DMS114 treated with DMSO at 0.1 percent for 48 hours (cell line): ENCODE results near the gene UBE2H.
"Not testable (repeated sequence)": the region's sequence is repeated elsewhere in the genome, so short reads cannot be mapped to it uniquely, and the experiment has no call there.

Source experiments
- DNase-seq: peaks from one replicate; lab custom pipeline; 2025; ENCODE audit not compliant: unreplicated experiment; lab: John Stamatoyannopoulos, UW

The UBE2H gene

DNA sequence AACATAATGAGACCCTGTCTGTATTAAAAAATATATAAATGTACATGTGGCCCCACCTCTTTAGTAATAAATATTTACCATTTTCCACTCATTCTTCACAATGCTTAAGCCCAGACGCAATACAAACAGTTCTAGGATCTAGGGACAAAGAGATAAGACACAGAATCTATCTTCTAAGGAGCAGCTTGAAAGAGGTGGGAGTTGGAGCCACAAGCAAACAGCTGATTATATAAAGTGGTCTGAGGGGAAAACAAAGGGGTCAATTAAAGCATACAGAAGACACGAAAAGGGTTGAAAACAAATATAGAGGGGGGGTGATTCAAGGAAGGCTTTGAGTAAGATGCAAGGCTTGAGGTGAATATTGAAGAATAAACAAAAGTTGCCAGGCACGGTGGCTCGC is 43.1 kb downstream of the UBE2H start:
- no peak for DNase-seq

DNA sequence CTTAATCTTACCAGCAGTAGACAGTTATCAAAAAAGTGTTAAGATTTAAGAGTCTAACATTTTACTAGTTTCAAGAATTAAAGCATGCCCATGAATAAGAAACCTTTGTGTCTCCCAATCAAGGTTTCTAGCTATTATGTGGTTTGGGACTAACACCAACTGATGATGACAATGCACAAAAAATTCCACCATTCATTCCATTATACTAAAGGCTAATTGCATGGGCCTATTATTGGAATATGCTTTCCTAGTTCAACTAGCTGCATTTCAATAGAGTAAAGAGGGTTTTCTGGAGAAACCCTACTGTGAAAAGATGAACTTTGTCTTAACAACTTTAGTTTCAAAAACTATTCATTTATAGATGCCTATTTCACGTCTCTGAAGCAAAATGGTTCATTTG is 44.6 kb downstream of the UBE2H start:
- DNase-seq, result no peak

DNA sequence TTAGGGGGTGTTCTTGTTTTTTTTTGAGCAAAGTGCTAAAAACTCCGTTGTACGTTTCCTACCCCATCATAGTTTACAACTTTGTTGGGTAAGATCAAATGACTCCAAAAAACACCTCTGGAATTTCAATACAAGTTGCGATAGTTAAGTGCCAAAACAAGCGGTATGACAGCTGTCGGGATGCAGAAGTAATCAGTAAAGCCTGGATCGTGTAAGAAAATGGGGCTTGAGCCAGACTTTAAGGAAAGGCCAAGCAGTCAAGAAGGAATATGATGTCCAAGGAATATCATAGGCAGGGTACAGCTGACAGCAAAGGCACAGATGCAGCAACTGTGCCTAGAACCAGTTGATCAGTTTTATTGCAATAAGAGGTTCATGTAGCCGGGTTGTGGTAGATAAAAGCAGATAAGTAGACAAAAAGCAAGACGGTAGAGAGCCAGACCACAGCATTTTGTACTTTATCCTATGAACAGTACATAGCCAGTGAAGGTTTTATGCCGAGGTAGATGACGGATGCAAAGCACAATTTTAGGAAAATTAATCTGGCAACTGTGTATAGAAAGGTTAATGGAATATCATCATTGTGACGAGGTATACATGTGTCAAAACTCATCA is 45.5 kb downstream of the UBE2H start:
- no peak for DNase-seq

DNA sequence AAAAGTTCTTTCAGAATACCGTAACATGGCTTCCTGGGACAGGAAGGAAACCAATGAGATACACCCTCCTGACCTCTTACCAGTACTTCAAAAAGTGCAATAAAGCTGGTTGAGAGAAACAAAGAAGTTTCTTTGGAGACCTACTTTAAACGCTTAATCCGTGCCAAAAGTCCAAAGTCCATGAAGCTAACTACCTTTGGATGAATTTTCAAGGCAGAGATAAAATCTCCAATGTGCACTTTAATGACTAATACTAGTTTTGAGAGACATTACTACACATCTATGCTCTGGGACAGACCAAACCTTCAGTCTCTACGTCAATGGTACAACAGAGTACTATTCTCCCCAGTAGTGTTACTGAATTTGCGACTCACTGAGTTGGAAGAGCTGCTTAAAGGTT is 46.1 kb downstream of the UBE2H start:
- DNase-seq, result no peak

DNA sequence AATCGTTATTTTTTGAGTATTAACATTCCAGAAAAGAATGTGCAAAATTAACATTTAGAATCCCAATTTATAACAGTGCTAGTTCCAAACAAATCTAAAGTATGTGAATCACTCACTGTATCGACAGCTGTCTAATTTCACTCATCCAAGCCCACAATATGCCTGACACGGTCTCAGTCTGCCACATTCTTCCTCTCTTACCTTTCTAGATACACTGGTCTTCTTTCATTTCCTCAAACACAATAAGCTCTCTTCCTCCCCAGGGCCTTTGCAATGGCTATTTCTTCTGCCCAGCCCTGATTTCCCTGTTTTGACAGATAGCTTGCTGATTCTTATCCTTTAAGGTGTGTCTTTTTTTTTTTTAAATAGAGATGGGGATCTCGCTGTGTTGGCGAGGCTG is 48.8 kb downstream of the UBE2H start:
- DNase-seq, result no peak

DNA sequence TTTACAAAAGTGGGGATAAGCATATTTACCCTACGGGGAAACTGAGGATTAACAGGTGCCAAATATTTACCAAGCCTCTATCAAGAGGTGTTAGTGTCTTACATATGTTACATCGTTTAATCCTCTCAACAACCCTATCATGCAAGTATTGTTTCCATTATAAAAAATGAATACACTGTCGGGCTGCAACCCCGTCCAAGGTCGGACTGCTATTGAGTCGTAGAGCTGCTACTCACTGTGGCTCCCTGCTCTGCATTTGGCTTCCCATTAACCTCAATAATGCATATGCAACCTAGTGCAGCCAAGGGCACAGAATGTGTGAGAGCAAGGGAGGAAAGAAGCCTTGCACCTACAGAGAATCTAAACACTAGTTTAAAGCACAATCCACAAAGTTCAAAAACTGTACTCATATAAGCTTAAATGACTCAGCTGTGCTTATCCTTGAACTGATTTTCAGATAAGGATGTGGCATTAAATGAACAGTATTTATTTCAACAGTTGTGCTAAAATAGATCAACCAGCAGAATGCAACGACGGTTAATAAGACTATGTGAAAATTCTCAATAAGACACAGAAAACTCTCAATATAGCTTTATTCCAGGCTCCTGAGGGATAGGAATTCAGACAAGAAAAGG is 49.9 kb downstream of the UBE2H start:
- no peak for DNase-seq

DNA sequence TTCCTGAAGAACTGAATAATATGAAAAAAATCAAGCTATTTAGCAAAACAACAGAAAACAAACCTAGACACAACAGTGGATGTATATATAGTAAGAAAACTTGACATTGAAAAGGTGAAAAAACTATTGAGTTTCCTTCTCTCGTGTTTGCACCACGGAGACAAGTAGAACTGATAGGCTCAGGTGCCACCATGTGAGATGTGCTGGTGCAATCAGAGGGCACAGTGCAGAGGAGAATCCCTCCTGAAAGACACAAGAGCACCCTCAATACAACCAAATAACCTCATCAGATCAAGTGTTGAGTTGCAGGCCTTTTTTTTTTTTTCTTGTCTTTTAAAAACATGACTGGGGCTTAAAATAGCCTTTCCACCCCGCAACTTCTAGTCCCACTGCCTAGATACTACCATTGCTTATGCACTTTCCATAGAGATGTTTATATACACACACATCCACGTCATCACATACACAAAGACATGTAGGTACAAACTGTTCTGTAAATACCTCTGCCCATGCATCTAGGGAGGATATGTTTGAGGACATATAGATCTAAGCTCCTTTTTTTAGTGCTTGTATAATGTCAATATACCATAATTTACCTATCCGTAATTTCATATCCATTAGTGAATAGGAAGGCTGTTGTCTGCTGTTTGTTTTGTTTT is 54.1 kb downstream of the UBE2H start:
- DNase-seq, result no peak

DNA sequence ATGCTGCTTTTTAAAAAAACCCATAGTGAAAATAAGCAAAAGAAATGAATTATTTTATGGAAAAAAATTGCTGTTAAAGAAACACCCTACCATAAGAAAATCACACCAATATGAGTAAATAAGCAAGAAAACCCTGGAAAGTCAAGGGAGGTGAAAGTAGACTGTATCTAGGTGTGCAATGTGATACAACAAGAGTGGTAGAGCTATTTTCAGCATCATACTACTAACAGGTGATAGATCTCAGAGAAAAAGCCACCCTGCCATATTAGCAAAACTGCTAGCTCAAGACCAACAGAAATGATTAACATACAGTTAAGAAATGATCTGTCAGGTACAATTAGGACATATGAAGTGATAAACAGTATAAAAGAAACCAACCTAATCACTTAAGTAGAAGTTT is 54.8 kb downstream of the UBE2H start:
- DNase-seq, result no peak

DNA sequence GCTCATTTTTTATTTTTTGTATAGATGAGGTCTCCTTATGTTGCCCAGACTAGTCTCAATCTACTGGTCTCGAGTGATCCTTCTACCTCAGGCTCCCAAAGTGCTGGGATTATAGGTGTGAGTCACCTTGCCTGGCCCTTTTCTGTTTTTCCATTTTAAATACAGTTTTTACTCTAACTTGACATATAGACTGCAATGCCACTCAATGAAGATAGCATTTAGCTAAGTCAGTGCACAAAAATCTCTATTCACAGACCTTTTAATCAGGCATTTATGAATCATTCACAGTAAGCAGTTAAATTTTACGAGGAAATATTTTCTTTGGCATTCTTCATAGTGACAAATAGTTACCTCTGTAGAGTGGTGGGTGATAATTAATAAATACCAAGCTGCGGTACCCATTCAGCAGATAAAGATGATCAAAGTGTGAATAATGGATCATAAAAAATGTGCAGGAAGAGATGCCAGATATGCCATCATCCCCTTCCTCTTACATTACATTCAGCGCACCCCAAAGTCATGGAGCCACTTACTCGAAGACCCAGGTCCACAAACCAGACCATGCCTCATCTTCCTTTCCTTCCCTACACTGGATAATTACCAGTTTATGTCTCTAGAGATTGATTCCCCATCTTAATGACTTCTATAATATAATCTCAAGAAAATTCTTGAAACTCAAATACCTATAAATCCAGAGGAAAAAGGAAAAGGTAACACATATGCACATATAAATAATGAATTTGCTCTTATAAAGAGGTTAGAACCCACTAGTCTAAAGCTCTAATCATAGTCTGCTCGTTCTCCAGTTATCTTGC is 56.0 kb downstream of the UBE2H start:
- DNase-seq, result no peak

DNA sequence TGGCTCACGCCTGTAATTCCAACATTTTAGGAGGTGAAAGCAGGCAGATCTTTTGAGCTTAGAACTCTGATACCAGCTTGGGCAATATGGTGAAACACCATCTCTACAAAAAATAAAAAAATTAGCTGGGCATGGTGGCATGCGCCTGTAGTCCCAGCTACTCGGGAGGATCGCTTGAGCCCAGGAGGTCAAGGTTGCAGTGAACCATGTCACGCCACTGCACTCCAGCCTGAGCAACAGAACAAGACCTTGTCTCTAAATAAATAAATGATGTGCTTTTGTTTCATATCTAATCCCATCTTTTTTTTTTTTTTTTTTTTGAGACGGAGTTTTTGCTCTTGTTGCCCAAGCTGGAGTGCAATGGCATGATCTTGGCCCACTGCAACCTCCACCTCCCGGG is 58.6 kb downstream of the UBE2H start:
- DNase-seq, result not testable (repeated sequence)

DNA sequence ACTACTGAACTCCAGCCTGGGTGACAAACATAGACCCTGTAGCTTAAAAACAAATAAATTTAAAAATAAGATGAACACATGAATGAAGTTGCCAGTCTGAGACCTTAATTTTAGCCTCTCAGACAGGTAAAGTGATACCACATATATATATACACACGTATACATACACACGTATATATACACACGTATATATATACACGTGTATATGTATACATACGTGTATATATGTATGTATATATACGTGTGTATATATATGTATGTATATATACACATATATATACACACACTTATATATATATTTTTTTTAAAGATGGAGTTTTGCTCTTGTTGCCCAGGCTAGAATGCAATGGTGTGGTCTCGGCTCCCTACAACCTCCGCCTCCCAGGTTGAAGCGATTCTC is 62.7 kb downstream of the UBE2H start:
- DNase-seq, result no peak

DNA sequence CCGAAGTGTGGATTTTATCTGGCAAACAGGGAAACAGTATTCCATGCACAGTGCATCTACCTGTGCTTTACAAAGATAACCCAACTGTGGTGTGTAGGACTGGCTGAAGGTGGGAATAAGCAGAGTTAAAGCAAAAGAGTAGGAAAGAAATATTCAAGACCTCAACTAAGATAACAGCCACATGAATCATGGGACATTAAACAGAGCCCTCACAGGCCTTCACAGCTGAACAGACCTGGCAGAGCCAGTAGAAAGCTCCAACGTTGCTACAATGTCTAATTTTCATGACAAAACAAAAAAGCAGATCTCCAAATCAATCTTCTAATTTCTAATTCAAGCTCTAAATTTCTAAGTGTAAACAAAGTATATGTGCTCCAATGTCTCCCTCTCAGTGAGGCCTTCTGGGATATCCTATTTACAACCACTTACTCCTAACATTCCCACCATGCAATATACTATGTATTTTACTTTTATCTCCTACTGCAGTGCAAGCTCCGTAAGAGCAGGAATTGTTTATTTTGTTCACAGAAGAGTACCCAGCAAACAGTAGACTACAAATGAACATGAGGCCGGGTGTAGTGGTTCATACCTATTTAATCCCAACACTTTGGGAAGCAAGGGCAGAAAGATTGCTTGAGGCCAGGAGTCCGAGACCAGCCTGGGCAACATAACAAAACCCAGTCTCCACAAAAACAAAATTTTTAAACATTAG is 63.5 kb downstream of the UBE2H start:
- no peak for DNase-seq

DNA sequence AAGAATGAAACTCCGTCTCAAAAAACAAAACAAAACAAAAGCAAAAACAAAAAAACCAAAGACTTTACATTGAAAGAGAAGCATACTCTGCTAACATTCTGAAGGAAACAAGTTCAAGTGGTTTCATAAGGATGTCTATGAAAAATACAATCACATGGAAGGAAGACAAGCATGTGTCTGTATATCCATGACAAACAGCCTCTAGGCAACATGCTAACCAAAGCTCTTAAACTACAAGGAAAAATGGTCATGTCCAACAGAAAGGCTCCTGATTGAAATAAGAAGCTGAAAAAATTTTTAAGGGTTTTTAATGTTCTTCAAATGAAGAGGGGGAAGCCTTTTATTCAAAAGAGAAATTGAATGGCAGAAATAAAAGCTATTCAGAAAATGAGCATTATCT is 64.9 kb downstream of the UBE2H start:
- DNase-seq, result no peak

DNA sequence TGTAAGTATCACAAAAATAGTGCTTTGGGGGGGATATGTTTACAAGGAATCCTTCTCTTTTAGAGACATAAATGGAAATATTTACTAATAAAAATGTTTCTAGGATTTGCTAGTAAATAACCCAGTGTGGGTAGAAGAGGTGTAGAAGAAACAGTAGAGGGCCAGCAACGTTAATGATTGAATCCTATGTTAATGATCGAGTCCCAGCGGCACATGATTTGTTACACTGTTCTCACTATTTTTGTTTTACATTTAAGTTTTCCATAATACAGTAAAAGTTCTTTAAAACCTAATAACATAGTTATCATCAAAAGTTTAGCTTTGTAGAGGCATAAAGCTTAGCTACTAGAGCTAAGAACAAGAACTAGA is 66.0 kb downstream of the UBE2H start:
- DNase-seq, result no peak

DNA sequence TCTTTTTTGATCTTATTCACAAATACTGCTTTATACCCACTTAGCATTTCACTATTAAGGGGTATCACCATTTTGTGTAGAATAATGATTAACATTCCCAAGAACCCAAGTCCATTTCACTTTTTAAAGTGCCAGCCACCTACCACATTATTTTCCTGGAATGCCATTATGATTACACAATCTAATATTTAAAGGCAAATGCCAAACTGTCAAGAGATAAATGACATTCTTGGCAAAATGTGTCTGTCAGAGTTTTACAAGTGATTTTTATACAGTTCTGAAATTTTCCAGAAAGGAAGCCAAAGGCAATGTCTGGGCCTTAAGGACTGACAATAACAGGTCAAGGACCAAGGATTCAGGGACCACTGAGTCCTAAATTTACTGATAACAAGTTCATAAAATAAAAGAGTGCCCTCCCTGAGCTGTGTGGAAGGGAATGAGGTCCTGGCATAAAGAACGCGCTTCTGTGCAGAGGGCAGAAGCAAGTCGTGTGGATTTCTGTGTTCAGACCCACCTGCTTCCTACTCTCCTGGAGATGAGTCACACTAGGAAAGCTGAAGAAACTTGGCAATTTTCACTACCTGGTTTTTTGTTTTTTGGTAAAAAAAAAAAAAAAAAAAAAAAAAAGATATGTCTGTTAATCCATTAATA is 66.5 kb downstream of the UBE2H start:
- DNase-seq, result no peak

DNA sequence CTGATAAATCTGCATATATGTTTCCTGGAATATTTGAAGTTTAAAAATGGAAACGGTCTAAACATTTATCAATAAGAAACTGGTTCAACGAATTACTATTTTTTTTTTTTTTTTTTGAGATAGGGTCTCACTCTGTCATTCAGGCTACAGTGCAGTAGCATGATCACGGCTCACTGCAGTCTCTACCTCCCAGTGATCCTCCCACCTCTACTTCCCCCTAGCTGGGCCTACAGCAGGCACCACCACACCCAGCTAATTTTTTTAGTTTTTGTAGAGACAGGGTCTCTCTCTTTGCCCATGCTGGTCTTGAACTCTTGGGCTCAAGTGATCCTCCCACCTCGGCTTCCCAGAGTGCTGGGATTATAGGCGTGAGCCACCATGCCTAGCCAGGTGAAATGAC is 68.3 kb downstream of the UBE2H start:
- no peak for DNase-seq

DNA sequence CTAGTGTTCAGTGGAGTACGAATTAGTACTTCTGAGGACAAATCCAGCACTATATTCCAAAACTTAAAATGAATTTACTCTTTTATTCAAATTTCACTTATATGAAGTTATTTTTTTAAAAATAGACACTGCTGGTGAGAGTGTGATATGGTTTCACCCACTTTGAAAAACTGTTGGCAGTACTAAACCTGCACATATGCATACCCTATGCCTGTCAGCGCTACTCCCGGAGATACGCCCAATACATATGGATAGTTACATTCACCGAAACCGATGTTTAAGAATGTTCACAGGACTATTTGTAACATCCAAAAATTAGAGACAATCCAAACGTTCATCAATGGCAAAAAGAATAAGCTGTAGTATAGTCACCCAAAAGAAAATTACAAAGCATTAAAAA is 69.6 kb downstream of the UBE2H start:
- no peak for DNase-seq

DNA sequence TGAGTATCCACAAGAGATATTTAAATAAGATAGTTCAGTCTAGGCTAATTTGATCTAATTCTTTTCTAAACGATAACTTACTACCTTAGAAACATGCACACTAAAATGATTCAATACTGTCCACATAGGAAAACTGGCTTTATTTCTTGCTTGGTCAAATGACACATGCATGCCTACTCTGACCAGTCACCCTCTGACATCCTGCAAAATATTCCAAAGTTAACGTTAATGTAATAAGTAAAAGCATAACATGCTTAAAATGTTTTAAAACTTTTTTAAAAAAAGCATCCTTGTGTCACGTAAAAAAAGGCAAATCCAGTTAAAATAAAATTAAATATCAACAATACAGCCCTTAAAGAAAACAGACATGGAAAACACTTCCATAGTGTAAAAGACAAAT is 70.2 kb downstream of the UBE2H start:
- no peak for DNase-seq

DNA sequence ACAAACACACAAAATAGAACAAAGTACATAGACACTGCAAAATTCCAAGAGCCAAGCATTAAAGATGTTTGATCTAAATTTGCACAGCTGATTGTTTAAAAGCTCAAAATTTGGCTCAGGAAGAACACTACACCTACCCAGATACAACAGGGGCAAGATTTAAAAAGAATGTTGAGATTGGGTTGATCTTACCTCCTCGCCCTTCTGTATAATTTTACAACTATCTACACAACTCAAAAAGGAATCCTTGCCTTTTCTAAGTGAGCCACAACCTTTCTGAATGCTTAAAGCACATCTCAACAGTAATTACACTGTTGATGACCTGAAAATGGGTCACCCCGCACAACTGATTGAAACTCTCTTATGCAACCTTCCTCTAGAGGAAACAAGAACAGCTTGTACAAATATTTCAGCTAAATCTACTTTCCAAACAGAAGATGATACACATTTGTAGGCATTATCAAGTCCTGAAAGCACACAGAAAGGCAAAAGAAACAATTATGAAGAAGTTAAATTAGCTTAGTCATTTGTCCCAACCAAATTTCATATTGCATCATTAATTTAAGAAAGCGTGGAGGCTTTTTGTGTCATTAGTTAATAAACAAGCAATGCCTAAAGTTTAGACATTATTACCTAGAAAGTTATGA is 75.5 kb downstream of the UBE2H start:
- no peak for DNase-seq

DNA sequence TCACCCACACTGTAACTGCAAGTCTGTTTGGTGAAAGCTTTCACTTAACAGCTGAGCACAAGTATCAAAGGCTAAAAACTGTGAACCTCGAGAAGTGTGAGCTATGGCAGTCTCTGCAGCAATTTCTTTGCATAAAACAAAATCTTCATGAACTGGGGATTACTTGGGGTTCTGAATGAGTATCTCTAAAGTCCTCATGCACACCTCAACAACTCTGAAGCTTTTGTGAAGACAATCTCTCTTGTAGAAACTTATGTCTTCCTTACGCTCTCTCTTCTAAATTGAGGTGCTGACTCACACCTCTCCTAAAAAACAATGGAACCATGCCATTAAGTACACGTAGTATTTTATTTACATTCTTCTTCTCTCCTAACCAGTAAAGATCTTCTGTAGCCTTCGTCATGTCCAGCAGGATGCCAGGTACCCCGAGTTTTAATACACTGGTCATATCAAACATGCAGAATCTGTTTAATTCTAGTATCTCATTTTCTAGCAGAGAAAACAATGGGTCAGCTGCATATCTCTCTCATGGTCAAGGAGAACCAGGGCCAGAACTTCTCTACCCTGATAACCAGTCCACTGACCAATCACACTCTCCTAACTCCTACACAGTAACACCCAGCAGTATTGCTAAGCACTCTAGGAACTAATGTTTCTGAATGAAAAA is 76.9 kb downstream of the UBE2H start:
- DNase-seq, result no peak
